H9 (cell line): ENCODE results near the gene BCAS3. TPM values are rescaled to one million over a fixed set of nuclear protein-coding genes. Genes with fewer than 3 reads are reported as not detected.

ENCODE experiments used
- DNase-seq: peaks from one replicate; pipeline ENCODE4 v3.0.0-alpha.2; 2017
- H2AFZ ChIP-seq: one replicate; pipeline ENCODE4 v1.6.1; 2013; ENCODE audit warnings: mild to moderate bottlenecking, low read length, control low read depth, moderate library complexity
- H2AK5ac ChIP-seq: 2 replicates; pipeline ENCODE4 v1.6.1; 2013; ENCODE audit warnings: low read length, control low read depth, mixed read lengths; ENCODE audit not compliant: insufficient read length
- H2BK120ac ChIP-seq: one replicate; pipeline ENCODE4 v1.6.1; 2013; ENCODE audit warnings: low read depth, mild to moderate bottlenecking, low read length, control low read depth, inconsistent platforms; ENCODE audit not compliant: poor library complexity, severe bottlenecking
- H2BK12ac ChIP-seq: 2 replicates; pipeline ENCODE4 v1.6.1; 2013; ENCODE audit warnings: low read length, control low read depth, mixed read lengths, low read depth; ENCODE audit not compliant: insufficient read length
- H2BK15ac ChIP-seq: 2 replicates; pipeline ENCODE4 v1.6.1; 2013; ENCODE audit warnings: low read depth, low read length, control low read depth
- H2BK20ac ChIP-seq: one replicate; pipeline ENCODE4 v1.6.1; 2013; ENCODE audit warnings: low read depth, mild to moderate bottlenecking, low read length, control low read depth, inconsistent platforms; ENCODE audit not compliant: poor library complexity, severe bottlenecking
- H2BK5ac ChIP-seq: 2 replicates; pipeline ENCODE4 v1.6.1; 2013; ENCODE audit warnings: low read length, control low read depth, mixed read lengths; ENCODE audit not compliant: insufficient read length
- H3K14ac ChIP-seq: 2 replicates; pipeline ENCODE4 v1.6.1; 2013; ENCODE audit warnings: low read length, control low read depth; ENCODE audit not compliant: insufficient read depth
- H3K18ac ChIP-seq: 2 replicates; pipeline ENCODE4 v1.6.1; 2013; ENCODE audit warnings: low read depth, mild to moderate bottlenecking, mixed read lengths, low read length, control low read depth; ENCODE audit not compliant: insufficient read length
- H3K23ac ChIP-seq: 2 replicates; pipeline ENCODE4 v1.6.1; 2013; ENCODE audit warnings: low read length, control low read depth, mixed read lengths, low read depth; ENCODE audit not compliant: insufficient read length
- H3K23me2 ChIP-seq: 2 replicates; pipeline ENCODE4 v1.6.1; 2013; ENCODE audit warnings: low read depth, mild to moderate bottlenecking, mixed read lengths, low read length, control low read depth; ENCODE audit not compliant: insufficient read length, poor library complexity, severe bottlenecking
- H3K27ac ChIP-seq: 2 replicates; pipeline ENCODE4 v1.5.1; 2013; ENCODE audit warnings: low read length, control low read depth, mixed read lengths, low read depth; ENCODE audit not compliant: insufficient read length
- H3K27me3 ChIP-seq: 2 replicates; pipeline ENCODE4 v1.6.1; 2013; ENCODE audit warnings: low read length, control low read depth, inconsistent platforms; ENCODE audit not compliant: insufficient read depth
- H3K4ac ChIP-seq: 2 replicates; pipeline ENCODE4 v1.6.1; 2013; ENCODE audit warnings: low read depth, mild to moderate bottlenecking, control low read depth, inconsistent platforms, low read length, moderate library complexity
- H3K4me1 ChIP-seq: 2 replicates; pipeline ENCODE4 v1.6.1; 2013; ENCODE audit warnings: low read length, control low read depth, inconsistent platforms; ENCODE audit not compliant: insufficient read depth
- H3K4me2 ChIP-seq: 2 replicates; pipeline ENCODE4 v1.6.1; 2013; ENCODE audit warnings: low read length, control low read depth, mixed read lengths; ENCODE audit not compliant: insufficient read length, insufficient read depth
- H3K56ac ChIP-seq: 2 replicates; pipeline ENCODE4 v1.6.1; 2013; ENCODE audit warnings: low read depth, mild to moderate bottlenecking, mixed read lengths, low read length, control low read depth; ENCODE audit not compliant: insufficient read length
- H3K79me1 ChIP-seq: 2 replicates; pipeline ENCODE4 v1.6.1; 2013; ENCODE audit warnings: low read depth, mild to moderate bottlenecking, moderate library complexity, low read length, control low read depth, inconsistent platforms; ENCODE audit not compliant: insufficient read depth, poor library complexity, severe bottlenecking
- H3K79me2 ChIP-seq: 2 replicates; pipeline ENCODE4 v1.6.1; 2013; ENCODE audit warnings: low read length, control low read depth, inconsistent platforms; ENCODE audit not compliant: insufficient read depth
- H3K9ac ChIP-seq: 2 replicates; pipeline ENCODE4 v1.6.1; 2013; ENCODE audit warnings: low read length, control low read depth, mixed read lengths; ENCODE audit not compliant: insufficient read length; ENCODE audit errors: extremely low read depth
- H3K9me3 ChIP-seq: one replicate; pipeline ENCODE4 v1.6.1; 2013; ENCODE audit warnings: low read depth, low read length, inconsistent platforms; ENCODE audit not compliant: control insufficient read depth
- H3T11ph ChIP-seq: one replicate; pipeline ENCODE4 v1.6.1; 2013; ENCODE audit warnings: mild to moderate bottlenecking, low read length, control low read depth, inconsistent platforms
- H4K20me1 ChIP-seq: one replicate; pipeline ENCODE4 v1.6.1; 2013; ENCODE audit not compliant: control insufficient read depth, insufficient read length, insufficient read depth
- H4K5ac ChIP-seq: 2 replicates; pipeline ENCODE4 v1.6.1; 2013; ENCODE audit warnings: low read depth, mild to moderate bottlenecking, mixed read lengths, low read length, control low read depth; ENCODE audit not compliant: insufficient read length
- H4K8ac ChIP-seq: replicated peaks from 2 replicates; pipeline ENCODE4 v1.6.1; 2013; ENCODE audit warnings: low read length, control low read depth, mixed read lengths, low read depth; ENCODE audit not compliant: insufficient read length
- H4K91ac ChIP-seq: 2 replicates; pipeline ENCODE4 v1.6.1; 2013; ENCODE audit warnings: low read depth, mild to moderate bottlenecking, moderate library complexity, mixed read lengths, low read length, control low read depth; ENCODE audit not compliant: insufficient read length
- H3K27ac Mint-ChIP-seq, 3 experiments: 2 replicates in 2 of 3; 3 replicates in 1 of 3; pipeline ENCODE4 v1.8.0; 2020 to 2021; ENCODE audit warnings: mixed read lengths in 3 of 3, mild to moderate bottlenecking in 1 of 3, moderate library complexity in 1 of 3
- H3K27me3 Mint-ChIP-seq: 2 replicates; pipeline ENCODE4 v1.8.0; 2021; ENCODE audit warnings: low read depth, mild to moderate bottlenecking, moderate library complexity, mixed read lengths
- H3K36me3 Mint-ChIP-seq, 3 experiments: 2 replicates in 2 of 3; 3 replicates in 1 of 3; pipeline ENCODE4 v1.8.0; 2020 to 2021; ENCODE audit warnings: low read depth in 3 of 3, mixed read lengths in 3 of 3; ENCODE audit not compliant: insufficient read depth in 1 of 3
- H3K4me1 Mint-ChIP-seq, 2 experiments: 2 replicates each; pipeline ENCODE4 v1.8.0; 2020; ENCODE audit warnings: mixed read lengths in 2 of 2
- H3K4me3 Mint-ChIP-seq, 2 experiments: 2 replicates in 1 of 2; 3 replicates in 1 of 2; pipeline ENCODE4 v1.8.0; 2020 to 2021; ENCODE audit warnings: mild to moderate bottlenecking in 2 of 2, mixed read lengths in 2 of 2, moderate library complexity in 1 of 2
- H3K9me3 Mint-ChIP-seq, 2 experiments: 2 replicates in 1 of 2; 3 replicates in 1 of 2; pipeline ENCODE4 v1.8.0; 2020; ENCODE audit warnings: mild to moderate bottlenecking in 2 of 2, mixed read lengths in 2 of 2, moderate library complexity in 1 of 2
- WGBS: extraction: QIAGEN DNeasy Blood & Tissue Kit; methylation state at CpG from one replicate; pipeline ENCODE4 v1.1.7; 2013; ENCODE audit warnings: missing lambda C conversion rate, low lambda C conversion rate, mixed read lengths; ENCODE audit not compliant: insufficient read length; ENCODE audit errors: extremely low coverage; 5-methylcytosine and 5-hydroxymethylcytosine counted together
- total RNA-seq: library from RNA; stranded (reverse); gene quantifications from 2 replicates; pipeline ENCODE4 v1.2.1, GENCODE V29; 2021
- TF ChIP-seq, protein P1 (sequence below): fragments of 200-600 bp; sonication (generic); conservative IDR thresholded peaks from 3 replicates; pipeline ENCODE4 v1.8.0; 2021; ENCODE audit warnings: antibody characterized with exemption, mild to moderate bottlenecking

Gene BCAS3
- total RNA-seq, 1 experiment from 2014 or later = 22.4 TPM

DNA sequence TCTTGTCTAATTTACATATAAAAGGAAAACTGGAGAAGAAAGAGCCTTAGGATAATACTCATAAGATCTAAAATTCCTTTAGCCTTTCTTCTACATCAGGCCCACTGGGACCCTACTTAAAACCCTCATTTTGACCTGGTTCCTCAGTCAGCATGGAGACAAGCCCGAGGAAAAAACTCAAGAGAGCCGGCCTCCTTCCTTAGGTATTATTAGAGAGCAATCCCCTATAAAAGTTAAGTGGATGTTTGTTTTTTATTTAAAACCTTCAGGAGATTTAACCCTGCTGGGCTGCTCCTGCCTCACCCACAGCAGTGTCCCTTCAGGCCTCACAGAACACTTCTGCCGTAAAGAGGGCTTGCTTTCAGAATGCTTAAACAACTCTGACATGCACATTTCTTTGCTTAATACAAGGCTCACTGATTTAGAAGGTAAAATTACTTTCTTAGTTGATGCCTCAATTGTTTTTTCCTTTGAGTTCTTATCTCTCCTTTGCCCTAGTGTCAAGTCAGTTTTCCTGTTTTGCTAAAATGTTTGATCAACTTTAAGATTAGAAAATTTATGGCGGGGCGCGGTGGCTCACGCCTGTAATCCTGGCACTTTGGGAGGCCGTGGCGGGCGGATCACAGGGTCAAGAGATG is 576.4 kb downstream of the BCAS3 start:
- H3K14ac ChIP-seq = no peak overlapping the region
- H2BK15ac ChIP-seq = no peak overlapping the region
- H2AK5ac ChIP-seq = no peak overlapping the region
- no peak overlapping the region for H2BK120ac ChIP-seq
- H4K5ac ChIP-seq = no peak overlapping the region
- H3K9ac ChIP-seq = no peak overlapping the region
- Mint-ChIP-seq H3K4me3 (no peak overlapping the region), H3K27me3 (no peaks in the 10 kb centered on the region), H3K36me3 (no peaks in the 10 kb centered on the region), H3K4me1 (peaks cover 18 to 21% of the 10 kb centered on the region in 2 experiments), H3K27ac (peak overlapping the region; percentile 12 to 32 (median 28); a peak in 5 of 7 replicates), H3K9me3 (no peaks in the 10 kb centered on the region)
- H4K8ac ChIP-seq = no peak overlapping the region
- H3K79me2 ChIP-seq = no peaks in the 10 kb centered on the region
- no peak overlapping the region for H2BK20ac ChIP-seq
- H3K56ac ChIP-seq = no peak overlapping the region
- H3K4me1 ChIP-seq = no peaks in the 10 kb centered on the region; the same call in 1 of the 2 replicates
- H3K23me2 ChIP-seq = no peaks in the 10 kb centered on the region
- H3K23ac ChIP-seq = no peak overlapping the region
- no peak overlapping the region for H4K91ac ChIP-seq
- no CpG with 5 or more reads among the region's 10 CpGs for WGBS
- no peak overlapping the region for H2BK5ac ChIP-seq
- TF ChIP-seq, protein P1, sequence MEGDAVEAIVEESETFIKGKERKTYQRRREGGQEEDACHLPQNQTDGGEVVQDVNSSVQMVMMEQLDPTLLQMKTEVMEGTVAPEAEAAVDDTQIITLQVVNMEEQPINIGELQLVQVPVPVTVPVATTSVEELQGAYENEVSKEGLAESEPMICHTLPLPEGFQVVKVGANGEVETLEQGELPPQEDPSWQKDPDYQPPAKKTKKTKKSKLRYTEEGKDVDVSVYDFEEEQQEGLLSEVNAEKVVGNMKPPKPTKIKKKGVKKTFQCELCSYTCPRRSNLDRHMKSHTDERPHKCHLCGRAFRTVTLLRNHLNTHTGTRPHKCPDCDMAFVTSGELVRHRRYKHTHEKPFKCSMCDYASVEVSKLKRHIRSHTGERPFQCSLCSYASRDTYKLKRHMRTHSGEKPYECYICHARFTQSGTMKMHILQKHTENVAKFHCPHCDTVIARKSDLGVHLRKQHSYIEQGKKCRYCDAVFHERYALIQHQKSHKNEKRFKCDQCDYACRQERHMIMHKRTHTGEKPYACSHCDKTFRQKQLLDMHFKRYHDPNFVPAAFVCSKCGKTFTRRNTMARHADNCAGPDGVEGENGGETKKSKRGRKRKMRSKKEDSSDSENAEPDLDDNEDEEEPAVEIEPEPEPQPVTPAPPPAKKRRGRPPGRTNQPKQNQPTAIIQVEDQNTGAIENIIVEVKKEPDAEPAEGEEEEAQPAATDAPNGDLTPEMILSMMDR = no peak
- no peak for DNase-seq
- H3K27ac ChIP-seq = no peak overlapping the region
- no peaks in the 10 kb centered on the region for H3K79me1 ChIP-seq
- no peaks in the 10 kb centered on the region for H3K9me3 ChIP-seq
- H3K18ac ChIP-seq = no peak overlapping the region
- H3K27me3 ChIP-seq = no peaks in the 10 kb centered on the region
- no peak overlapping the region for H2BK12ac ChIP-seq
- no peak overlapping the region for H3K4ac ChIP-seq
- no peaks in the 10 kb centered on the region for H4K20me1 ChIP-seq
- no peak overlapping the region for H2AFZ ChIP-seq
- H3K4me2 ChIP-seq = no peak overlapping the region
- no peak overlapping the region for H3T11ph ChIP-seq
